SK-N-SH treated with all-trans-retinoic acid at 6 μM for 48 hours (cell line): ENCODE measurements around the gene MRPS2.

Experiments used
- ATAC-seq: fragments of 200-7000 bp; cut with Tn5 transposase; 3 replicates; pipeline ENCODE4 v1.9.1; 2020; ENCODE audit warnings: mild to moderate bottlenecking, moderate library complexity
- ARNTL ChIP-seq: fragments of 450-650 bp; formaldehyde crosslinking; IDR thresholded peaks from 2 replicates; pipeline ENCODE4 v1.5.0; 2020; ENCODE audit warnings: low read depth, mild to moderate bottlenecking, moderate library complexity, borderline replicate concordance
- BACH2 ChIP-seq: fragments of 250-450 bp; sonication (Bioruptor Pico); IDR thresholded peaks from 2 replicates; pipeline ENCODE4 v1.9.0; 2021; ENCODE audit warnings: mild to moderate bottlenecking, borderline replicate concordance
- CREB5 ChIP-seq: fragments of 250-450 bp; sonication (Bioruptor Pico); IDR thresholded peaks from 2 replicates; pipeline ENCODE4 v1.5.1; 2020; ENCODE audit warnings: low read depth, mild to moderate bottlenecking, moderate library complexity
- CSRNP3 ChIP-seq: fragments of 250-450 bp; sonication (Bioruptor Pico); IDR thresholded peaks from 2 replicates; pipeline ENCODE4 v1.5.1; 2021; ENCODE audit warnings: mild to moderate bottlenecking, moderate library complexity
- ESRRG ChIP-seq: fragments of 250-450 bp; sonication (Bioruptor Pico); IDR thresholded peaks from 2 replicates; pipeline ENCODE4 v1.6.1; 2021; ENCODE audit warnings: mild to moderate bottlenecking
- GLIS3 ChIP-seq: fragments of 250-450 bp; sonication (Bioruptor Pico); IDR thresholded peaks from 2 replicates; pipeline ENCODE4 v1.5.0; 2020; ENCODE audit warnings: mild to moderate bottlenecking, moderate library complexity
- ISL1 ChIP-seq: fragments of 250-450 bp; sonication (Bioruptor Pico); IDR thresholded peaks from 2 replicates; pipeline ENCODE4 v2.1.2; 2022; ENCODE audit warnings: mild to moderate bottlenecking, moderate library complexity
- OSR1 ChIP-seq: fragments of 250-450 bp; sonication (Bioruptor Pico); IDR thresholded peaks from 2 replicates; pipeline ENCODE4 v1.8.0; 2022; ENCODE audit warnings: moderate library complexity, mild to moderate bottlenecking, inconsistent platforms
- PATZ1 ChIP-seq: fragments of 250-450 bp; sonication (Bioruptor Pico); IDR thresholded peaks from 2 replicates; pipeline ENCODE4 v1.8.0; 2020; ENCODE audit warnings: mild to moderate bottlenecking, moderate library complexity, borderline replicate concordance
- POU6F1 ChIP-seq: fragments of 250-450 bp; sonication (Bioruptor Pico); IDR thresholded peaks from 2 replicates; pipeline ENCODE4 v1.8.0; 2021; ENCODE audit warnings: low read depth, mild to moderate bottlenecking, moderate library complexity, borderline replicate concordance
- PPARA ChIP-seq: fragments of 250-450 bp; sonication (Bioruptor Pico); IDR thresholded peaks from 2 replicates; pipeline ENCODE4 v1.5.0; 2020; ENCODE audit warnings: mild to moderate bottlenecking, borderline replicate concordance
- RARB ChIP-seq: fragments of 250-450 bp; sonication (Bioruptor Pico); IDR thresholded peaks from 2 replicates; pipeline ENCODE4 v1.8.0; 2021; ENCODE audit warnings: mild to moderate bottlenecking, moderate library complexity
- SNAI2 ChIP-seq: fragments of 250-450 bp; sonication (Bioruptor Pico); IDR thresholded peaks from 2 replicates; pipeline ENCODE4 v1.5.0; 2020; ENCODE audit warnings: mild to moderate bottlenecking, moderate library complexity
- TOX ChIP-seq: fragments of 250-450 bp; sonication (Bioruptor Pico); IDR thresholded peaks from 2 replicates; pipeline ENCODE4 v1.8.0; 2021; ENCODE audit warnings: mild to moderate bottlenecking, moderate library complexity, borderline replicate concordance
- TSHZ2 ChIP-seq: fragments of 250-450 bp; sonication (Bioruptor Pico); IDR thresholded peaks from 2 replicates; pipeline ENCODE4 v1.5.0; 2020; ENCODE audit warnings: mild to moderate bottlenecking, moderate library complexity
- ZFP3 ChIP-seq: fragments of 250-450 bp; sonication (Bioruptor Pico); IDR thresholded peaks from 2 replicates; pipeline ENCODE4 v1.5.0; 2020; ENCODE audit warnings: mild to moderate bottlenecking, moderate library complexity
- ZFP30 ChIP-seq: fragments of 450-650 bp; formaldehyde crosslinking; IDR thresholded peaks from 2 replicates; pipeline ENCODE4 v1.5.0; 2022; ENCODE audit warnings: mild to moderate bottlenecking, moderate library complexity
- ZNF565 ChIP-seq: fragments of 450-650 bp; formaldehyde crosslinking; conservative IDR thresholded peaks from 2 replicates; pipeline ENCODE4 v1.5.0; 2020; ENCODE audit warnings: low read depth, mild to moderate bottlenecking, moderate library complexity
- ZNF8 ChIP-seq: fragments of 450-650 bp; formaldehyde crosslinking; IDR thresholded peaks from 2 replicates; pipeline ENCODE4 v1.5.0; 2020; ENCODE audit warnings: mild to moderate bottlenecking, moderate library complexity

Gene MRPS2

GRCh38 chr9:135519179-135519971 is 18.9 kb downstream of the MRPS2 start:
- no peak for TF ChIP-seq ZFP3 (CRISPR knock-in tag)
- no peak for TF ChIP-seq ARNTL (CRISPR knock-in tag)
- no peak for TF ChIP-seq TSHZ2 (CRISPR knock-in tag)
- no peak for TF ChIP-seq PPARA (CRISPR knock-in tag)
- no peak for TF ChIP-seq OSR1 (CRISPR knock-in tag)
- TF ChIP-seq GLIS3 (CRISPR knock-in tag), result no peak
- no peak for TF ChIP-seq TOX (CRISPR knock-in tag)
- no peak for TF ChIP-seq POU6F1 (CRISPR knock-in tag)
- no peak for ATAC-seq

GRCh38 chr9:135520916-135521607 is 20.6 kb downstream of the MRPS2 start, which contains the start of gene LCN1:
TSS of gene LCN1 (plus strand) at chr9:135521440. CDS start at chr9:135521498, 58 bp downstream.
- no peak for ATAC-seq
- TF ChIP-seq CSRNP3, result no peak
- TF ChIP-seq ISL1 (CRISPR knock-in tag), result no peak
- no peak for TF ChIP-seq ZNF565 (CRISPR knock-in tag)
- TF ChIP-seq POU6F1 (CRISPR knock-in tag), result no peak
- TF ChIP-seq OSR1 (CRISPR knock-in tag), result no peak
- TF ChIP-seq GLIS3 (CRISPR knock-in tag), result no peak
- TF ChIP-seq RARB (CRISPR knock-in tag), result no peak
- TF ChIP-seq ZFP30 (CRISPR knock-in tag), result no peak
- no peak for TF ChIP-seq ZFP3 (CRISPR knock-in tag)
- TF ChIP-seq TOX (CRISPR knock-in tag), result no peak
- no peak for TF ChIP-seq ESRRG
- TF ChIP-seq BACH2 (CRISPR knock-in tag), result no peak
- no peak for TF ChIP-seq SNAI2 (CRISPR knock-in tag)
- TF ChIP-seq PATZ1 (CRISPR knock-in tag), result no peak

GRCh38 chr9:135521608-135522095 is 21.2 kb downstream of the MRPS2 start:
- no peak for ATAC-seq
- TF ChIP-seq CREB5, result no peak
- no peak for TF ChIP-seq ARNTL (CRISPR knock-in tag)
- no peak for TF ChIP-seq CSRNP3
- TF ChIP-seq GLIS3 (CRISPR knock-in tag), result no peak
- no peak for TF ChIP-seq ISL1 (CRISPR knock-in tag)
- TF ChIP-seq ZNF565 (CRISPR knock-in tag), result no peak
- no peak for TF ChIP-seq TOX (CRISPR knock-in tag)
- TF ChIP-seq ZNF8 (CRISPR knock-in tag), result no peak
- no peak for TF ChIP-seq OSR1 (CRISPR knock-in tag)
- TF ChIP-seq PATZ1 (CRISPR knock-in tag), result no peak
